Measurements from ENCODE around the gene SDHAF1.

- TF ChIP-seq CTCF (conservative IDR thresholded peaks at IDR 0.05 in 1 of 2, IDR thresholded peaks at IDR 0.05 in 1 of 2; ENCODE audit: extremely low read depth in 1 of 2, insufficient read depth in 1 of 2, low read depth in 1 of 2, low read length in 2 of 2) (no peak), EZH2 (IDR thresholded peaks at IDR 0.05; ENCODE audit: borderline replicate concordance, low read length) (no peak)
Measured at GRCh38 chr19:36027696-36028095, 32.7 kb downstream of the SDHAF1 start.

Measured in mammary epithelial cell (primary cell).